SH-SY5Y (cell line): ENCODE measurements around the gene SPAG17.

Experiments
- GATA2 ChIP-seq: IDR thresholded peaks from 2 replicates; pipeline ENCODE4 v1.6.1; 2011; ENCODE audit warnings: mild to moderate bottlenecking, low read depth, low read length
- GATA3 ChIP-seq: IDR thresholded peaks from 2 replicates; pipeline ENCODE4 v1.6.1; 2011; ENCODE audit warnings: low read depth, mild to moderate bottlenecking, low read length, moderate library complexity

Gene SPAG17

DNA sequence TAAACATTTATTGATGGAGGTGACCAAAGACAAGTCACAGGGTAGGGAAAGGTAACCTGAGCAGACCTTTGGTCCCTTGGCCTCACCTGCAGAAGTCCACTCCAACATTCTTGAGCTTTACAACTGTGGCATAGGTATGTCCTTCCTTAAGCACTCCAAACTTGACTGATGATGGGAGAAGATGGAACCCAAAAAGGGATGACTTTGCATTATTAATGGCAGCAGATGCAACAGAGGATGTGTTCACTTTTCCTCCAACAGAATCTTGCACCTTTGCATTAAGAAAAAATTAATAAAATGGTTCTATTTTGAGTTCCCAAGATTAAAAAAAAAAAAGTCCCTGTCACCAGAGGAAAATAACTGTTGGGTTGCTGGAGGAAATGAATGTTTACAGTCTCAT is 213.3 kb downstream of the SPAG17 start:
- TF ChIP-seq GATA3 (no peak), GATA2 (no peak)

GRCh38 chr1:117970252-117970651 is 214.8 kb downstream of the SPAG17 start:
- TF ChIP-seq GATA2 (no peak), GATA3 (no peak)

DNA sequence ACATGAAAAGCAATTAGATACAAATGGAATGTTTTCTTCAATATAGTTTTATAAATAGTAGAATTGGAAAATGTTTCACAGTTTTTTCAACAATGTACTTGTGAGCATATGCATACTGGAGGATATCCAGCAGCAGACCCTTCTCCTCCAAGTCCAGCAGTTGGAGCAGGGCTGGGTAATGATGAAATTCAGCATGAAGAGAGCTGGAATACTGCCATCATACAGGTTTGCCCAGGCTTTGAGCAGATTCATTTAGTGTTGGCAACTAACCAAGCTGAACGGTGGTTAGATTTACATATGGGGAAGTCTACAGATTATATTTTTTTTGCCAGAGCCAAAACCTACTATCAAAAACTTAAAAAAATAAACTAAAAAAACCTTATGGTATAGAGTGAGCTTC is 217.1 kb downstream of the SPAG17 start:
- TF ChIP-seq GATA2 (no peak), GATA3 (no peak)

- no peak for TF ChIP-seq GATA2
- no peak for TF ChIP-seq GATA3
Measured at GRCh38 chr1:117967477-117967876, 217.6 kb downstream of the SPAG17 start.

GRCh38 chr1:117964290-117965038 is 220.6 kb downstream of the SPAG17 start:
- TF ChIP-seq GATA2 (no peak), GATA3 (no peak)

DNA sequence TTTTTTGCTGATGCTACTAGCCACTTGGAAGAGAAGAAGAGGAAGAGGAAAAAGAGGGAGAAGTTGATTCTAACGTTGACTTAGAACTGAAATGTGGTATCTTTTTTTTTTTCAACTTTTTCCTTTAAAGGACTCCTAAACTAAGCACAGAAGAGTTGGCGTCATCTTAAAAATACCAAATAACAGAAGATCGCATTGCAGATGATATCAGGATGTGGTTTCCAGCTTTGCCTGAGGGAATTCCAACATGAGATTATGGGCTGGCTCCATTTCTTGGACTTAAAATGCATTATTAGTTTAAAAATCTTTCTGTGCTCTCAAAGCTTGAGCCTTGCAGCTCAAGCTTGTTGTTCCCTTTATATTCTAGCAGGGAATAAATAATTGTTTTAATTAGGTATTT is 225.7 kb downstream of the SPAG17 start:
- TF ChIP-seq GATA3 = no peak
- no peak for TF ChIP-seq GATA2

GRCh38 chr1:117952386-117952785 is 232.6 kb downstream of the SPAG17 start:
- TF ChIP-seq GATA2 (no peak), GATA3 (no peak)

- TF ChIP-seq GATA3 (no peak), GATA2 (no peak)
Measured at GRCh38 chr1:117942293-117942692, 242.7 kb downstream of the SPAG17 start.

DNA sequence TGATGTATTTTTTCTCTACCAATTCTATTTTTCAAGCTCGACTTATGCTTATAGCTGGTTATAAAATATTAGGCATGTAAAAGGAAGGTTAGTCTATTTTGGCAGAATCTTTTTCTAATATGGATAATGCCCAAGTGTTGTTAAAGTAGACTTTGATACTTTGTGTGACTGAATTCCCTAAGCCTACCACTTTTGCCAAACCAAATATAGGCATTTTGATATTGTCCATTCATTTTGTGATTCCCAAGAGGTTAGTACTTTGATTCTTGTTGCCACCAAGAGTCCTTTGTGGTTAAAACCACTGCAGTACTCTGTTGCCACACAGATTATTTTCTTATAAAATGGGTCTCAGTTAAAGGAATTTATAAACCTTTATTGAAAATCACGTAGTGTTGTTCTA is 251.3 kb downstream of the SPAG17 start:
- TF ChIP-seq GATA3 (no peak), GATA2 (no peak)

DNA sequence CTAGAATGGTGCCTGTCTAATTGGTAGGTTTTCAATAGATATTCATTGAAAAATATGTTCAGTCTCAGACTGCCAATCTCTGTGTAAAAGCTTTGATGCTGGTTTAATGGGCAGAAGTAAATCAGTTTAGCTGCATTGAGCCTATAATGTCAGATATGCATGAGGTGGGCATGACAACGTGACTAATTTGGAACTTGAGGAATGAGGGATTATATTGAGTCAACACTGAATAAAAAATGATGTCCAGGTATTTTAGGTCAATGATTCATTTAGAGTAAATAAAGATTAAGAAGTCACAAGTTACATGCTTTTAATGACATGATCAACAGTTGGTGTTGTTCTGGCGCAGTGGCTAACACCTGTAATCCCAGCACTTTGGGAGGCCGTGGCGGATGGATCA is 252.5 kb downstream of the SPAG17 start:
- TF ChIP-seq GATA3 (no peak), GATA2 (no peak)

GRCh38 chr1:117930484-117930883 is 254.5 kb downstream of the SPAG17 start:
- no peak for TF ChIP-seq GATA2
- no peak for TF ChIP-seq GATA3

- TF ChIP-seq GATA2 (no peak), GATA3 (no peak)
Measured at GRCh38 chr1:117930173-117930447, 254.9 kb downstream of the SPAG17 start.

GRCh38 chr1:117929343-117930172 is 255.5 kb downstream of the SPAG17 start, which contains the start of the genes GDAP2 and WDR3:
Gene GDAP2 (minus strand): TSS chr1:117929621. CDS start chr1:117920357, 9,264 bp downstream.
Gene WDR3 (plus strand): TSS chr1:117929739. CDS start chr1:117933320, 3,581 bp downstream.
- no peak for TF ChIP-seq GATA3
- no peak for TF ChIP-seq GATA2

DNA sequence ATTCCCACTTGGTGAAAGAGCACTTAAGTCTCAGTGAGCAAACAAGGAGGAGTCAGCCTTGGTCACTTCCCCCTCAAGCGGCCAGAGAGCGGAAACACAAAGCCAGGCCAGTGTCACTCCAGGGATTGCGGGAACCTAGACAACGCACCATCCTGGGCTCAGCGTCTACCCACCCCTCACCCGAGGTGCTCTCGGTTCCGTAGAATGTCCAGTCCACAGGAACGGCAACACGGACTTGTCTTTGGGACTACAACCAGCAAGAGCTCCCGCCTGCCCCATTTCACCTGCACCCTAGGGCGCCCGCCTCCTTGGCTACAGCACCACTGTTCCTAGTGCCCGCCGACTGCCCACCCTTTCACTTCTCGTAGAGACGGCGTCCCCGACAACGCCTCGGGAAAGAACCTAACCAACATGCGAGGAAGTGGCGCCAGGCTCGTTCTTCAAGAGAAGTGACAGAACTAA is 256.1 kb downstream of the SPAG17 start:
- TF ChIP-seq GATA3 (no peak), GATA2 (no peak)

GRCh38 chr1:117925981-117926380 is 259.0 kb downstream of the SPAG17 start:
- no peak for TF ChIP-seq GATA3
- no peak for TF ChIP-seq GATA2

- TF ChIP-seq GATA3 = no peak
- no peak for TF ChIP-seq GATA2
Measured at GRCh38 chr1:117921991-117922390, 263.0 kb downstream of the SPAG17 start.
